ENCODE data around the gene ZSWIM1.

The ZSWIM1 gene

DNA sequence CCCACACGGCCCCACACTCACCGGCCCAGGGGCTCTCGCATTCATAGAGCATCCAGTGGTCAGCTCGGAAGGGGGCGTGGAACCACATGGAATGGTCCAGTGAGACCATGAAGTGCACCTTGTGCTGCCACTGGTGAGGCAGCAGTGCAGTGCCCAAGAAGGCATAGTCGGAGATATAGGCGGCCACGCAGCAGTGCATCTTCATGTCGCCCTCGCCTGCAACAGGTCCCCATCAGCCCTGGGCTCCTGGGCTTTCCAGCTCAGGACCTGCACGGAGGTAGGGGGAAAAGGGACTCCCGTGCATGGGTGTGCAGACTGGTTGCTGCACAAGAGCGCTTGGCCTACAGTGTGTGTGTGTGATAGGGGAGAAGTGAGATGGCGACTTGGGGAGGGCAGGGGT, 37.5 kb upstream of the ZSWIM1 start:
- no peak for TF ChIP-seq CTCF (conservative IDR thresholded peaks at IDR 0.05; ENCODE audit: low read depth)
- CTCF ChIA-PET = no interaction called here
- POLR2A ChIA-PET (ENCODE audit: low non-redundant PET) = no interaction called here
- no peak for DNase-seq (ENCODE audit: low spot score)
- H3K27ac ChIP-seq = peak overlapping the region; percentile 5

DNA sequence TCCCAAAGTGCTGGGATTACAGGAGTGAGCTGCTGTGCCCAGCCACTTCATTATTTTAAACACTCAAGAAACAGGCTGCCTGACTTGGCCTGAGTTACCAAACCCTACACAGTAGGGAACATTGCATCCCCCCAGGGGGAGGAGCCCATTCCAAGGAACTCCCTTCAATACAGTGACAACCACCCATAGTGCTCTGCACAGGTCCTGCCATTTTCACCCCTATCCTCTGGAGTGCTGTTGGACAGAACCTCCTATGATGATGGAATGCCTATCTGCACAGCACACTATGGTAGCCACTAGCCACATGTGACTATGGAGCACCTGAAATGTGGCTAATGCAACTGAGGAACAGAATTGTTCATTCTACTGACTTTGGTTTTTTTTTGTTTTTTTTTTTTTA, 35.6 kb upstream of the ZSWIM1 start:
- no peak for TF ChIP-seq CTCF (conservative IDR thresholded peaks at IDR 0.05; ENCODE audit: low read depth)
- no peak overlapping the region for H3K27ac ChIP-seq
- POLR2A ChIA-PET (ENCODE audit: low non-redundant PET) = no interaction called here
- CTCF ChIA-PET = no interaction called here
- DNase-seq (ENCODE audit: low spot score) = no peak

DNA sequence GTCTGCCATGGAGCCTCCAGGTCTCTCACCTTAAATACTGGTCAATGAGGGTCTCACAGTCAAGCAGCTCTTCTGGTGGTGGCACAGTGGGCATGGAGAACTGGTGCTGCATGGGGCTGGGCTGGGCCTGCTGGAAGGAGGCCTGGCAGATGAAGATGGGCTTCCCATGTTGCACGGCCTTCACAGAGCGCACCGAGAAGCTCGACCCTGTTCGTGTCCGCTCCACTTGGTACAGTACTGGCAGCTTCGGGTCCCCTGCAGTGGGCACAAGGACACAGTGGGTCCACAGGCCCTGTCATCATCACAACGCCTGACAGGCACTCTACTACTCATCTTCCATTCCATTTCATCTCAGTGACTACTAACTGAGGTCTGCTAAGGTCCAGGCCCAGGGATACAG, 32.6 kb upstream of the ZSWIM1 start:
- DNase-seq (ENCODE audit: low spot score) = no peak
- no peak for TF ChIP-seq CTCF (conservative IDR thresholded peaks at IDR 0.05; ENCODE audit: low read depth)
- ChIA-PET POLR2A (ENCODE audit: low non-redundant PET) (no interaction called here), CTCF (no interaction called here)
- 0 out of 2 replicates have a peak overlapping the region, but pooled peaks have one; percentile 0 for H3K27ac ChIP-seq

DNA sequence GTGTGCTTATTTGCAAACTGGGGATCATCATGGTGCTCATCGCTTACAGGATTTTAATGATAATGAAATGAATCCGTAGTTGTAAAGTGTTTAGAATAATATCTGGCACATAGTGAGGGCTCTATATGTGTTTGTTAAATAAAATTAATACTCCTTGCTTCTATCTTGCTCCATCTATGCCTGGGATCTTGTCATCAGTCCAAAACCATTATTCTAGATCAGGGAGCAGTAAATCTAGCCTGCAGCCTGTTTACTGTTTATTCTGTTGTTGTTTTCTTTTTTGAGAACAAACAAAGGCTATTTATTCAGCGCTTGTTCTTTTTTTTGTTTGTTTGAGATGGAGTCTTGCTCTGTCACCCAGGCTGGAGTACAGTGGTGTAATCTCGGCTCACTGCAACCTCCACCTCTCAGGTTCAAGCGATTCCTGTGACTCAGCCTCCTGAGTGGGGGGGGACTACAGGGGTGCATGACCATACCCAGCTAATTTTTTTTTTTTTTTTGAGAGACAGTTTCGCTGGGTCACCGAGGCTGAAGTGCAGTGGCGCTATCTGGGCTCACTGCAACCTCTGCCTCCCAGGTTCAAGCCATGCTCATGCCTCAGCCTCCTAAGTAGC, 32.0 kb upstream of the ZSWIM1 start:
- CTCF ChIA-PET = no interaction called here
- POLR2A ChIA-PET (ENCODE audit: low non-redundant PET) = interaction anchor here (0.6 kb wide), 1 partner anchor 13 kb away, joined by 3 read pairs; no protein-coding TSS in a partner anchor

DNA sequence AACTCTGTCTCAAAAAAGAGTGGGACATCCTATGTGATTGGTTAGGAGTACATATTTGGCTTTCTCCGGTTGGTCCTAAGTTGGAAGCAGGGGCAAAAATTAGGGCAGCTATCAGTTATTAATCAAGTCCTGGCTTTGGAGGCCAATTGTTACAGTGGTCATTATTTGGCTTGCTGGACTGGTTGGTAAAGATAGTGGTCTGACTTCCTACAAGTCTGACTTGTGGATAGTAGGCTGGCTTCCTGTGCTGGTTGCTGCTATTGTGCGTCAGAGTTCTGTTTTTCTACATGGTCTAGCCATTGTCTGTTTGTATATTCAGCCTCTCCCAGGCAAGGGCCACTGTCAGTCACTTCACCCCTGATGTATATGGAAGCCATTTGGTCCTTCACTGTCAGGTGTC, 30.8 kb upstream of the ZSWIM1 start:
- DNase-seq (ENCODE audit: low spot score) = no peak
- POLR2A ChIA-PET (ENCODE audit: low non-redundant PET) = no interaction called here
- CTCF ChIA-PET = interaction anchor here (0.7 kb wide), 1 partner anchor 858 kb away, joined by 5 read pairs; no protein-coding TSS in a partner anchor
- H3K27ac ChIP-seq = no peak overlapping the region
- no peak for TF ChIP-seq CTCF (conservative IDR thresholded peaks at IDR 0.05; ENCODE audit: low read depth)

More for the DNA sequence above, 32.0 kb upstream of the ZSWIM1 start:
- no peak for DNase-seq (ENCODE audit: low spot score)
- TF ChIP-seq CTCF (conservative IDR thresholded peaks at IDR 0.05; ENCODE audit: low read depth) = no peak
- H3K27ac ChIP-seq = no peak overlapping the region

GRCh38 chr20:45850926-45851325, 30.1 kb upstream of the ZSWIM1 start:
- DNase-seq (ENCODE audit: low spot score) = no peak
- no peak overlapping the region for H3K27ac ChIP-seq
- ChIA-PET POLR2A (ENCODE audit: low non-redundant PET) (no interaction called here), CTCF (interaction anchor here (0.6 to 0.9 kb wide), 2 partner anchors 25 to 161 kb away, joined by 3 to 5 read pairs; no protein-coding TSS in a partner anchor)
- no peak for TF ChIP-seq CTCF (conservative IDR thresholded peaks at IDR 0.05; ENCODE audit: low read depth)
